HepG2 (cell line): ENCODE data around the gene ESAM. TPM values are rescaled to one million over a fixed set of nuclear protein-coding genes. Genes with fewer than 3 reads are reported as not detected.

Experiments used
- ATF5 ChIP-seq: sonication (generic); formaldehyde crosslinking; IDR thresholded peaks from 2 replicates; pipeline ENCODE4 v1.4.0; 2020; ENCODE audit warnings: mild to moderate bottlenecking, low read depth, missing genetic modification reagents
- CHD2 ChIP-seq: IDR thresholded peaks from 2 replicates; pipeline ENCODE4 v1.6.1; 2011; ENCODE audit warnings: low read depth, low read length, improper control_type of control experiment
- FIP1L1 ChIP-seq: fragments of 200-400 bp; formaldehyde crosslinking; IDR thresholded peaks from 2 replicates; pipeline ENCODE4 v1.6.1; 2018; ENCODE audit warnings: low read depth, mild to moderate bottlenecking, low read length, moderate library complexity, borderline replicate concordance; ENCODE audit not compliant: insufficient read depth
- FOXA1 ChIP-seq, 2 experiments: fragments of 450-650 bp in 1 of 2; sonication (generic) in 1 of 2; formaldehyde crosslinking in 1 of 2; IDR thresholded peaks; 2 replicates each; pipeline versions ENCODE4 v1.4.0 to v1.6.1; 2016 to 2020; ENCODE audit warnings: missing genetic modification reagents in 1 of 2
- HES4 ChIP-seq: sonication (generic); formaldehyde crosslinking; IDR thresholded peaks from 2 replicates; pipeline ENCODE4 v1.9.0; 2021; ENCODE audit warnings: mild to moderate bottlenecking, missing genetic modification reagents, borderline replicate concordance
- HOXA9 ChIP-seq: sonication (generic); formaldehyde crosslinking; IDR thresholded peaks from 2 replicates; pipeline ENCODE4 v1.8.1; 2022; ENCODE audit warnings: missing genetic modification reagents, mild to moderate bottlenecking, moderate library complexity, borderline replicate concordance
- MAFG ChIP-seq: sonication (generic); formaldehyde crosslinking; IDR thresholded peaks from 2 replicates; pipeline ENCODE4 v1.5.1; 2020; ENCODE audit warnings: mild to moderate bottlenecking, missing genetic modification reagents
- NFIC ChIP-seq: IDR thresholded peaks from 2 replicates; pipeline ENCODE4 v1.6.1; 2012; ENCODE audit warnings: mild to moderate bottlenecking, low read length, inconsistent platforms
- PCBP2 ChIP-seq: fragments of 200-400 bp; formaldehyde crosslinking; optimal IDR thresholded peaks from 2 replicates; pipeline ENCODE3; 2018; ENCODE audit warnings: low read length, low read depth; ENCODE audit not compliant: poor library complexity, severe bottlenecking
- POGZ ChIP-seq: sonication (generic); formaldehyde crosslinking; IDR thresholded peaks from 2 replicates; pipeline ENCODE4 v1.4.0; 2020; ENCODE audit warnings: mild to moderate bottlenecking, missing genetic modification reagents
- RFXAP ChIP-seq: sonication (generic); formaldehyde crosslinking; IDR thresholded peaks from 2 replicates; pipeline ENCODE4 v1.4.0; 2020; ENCODE audit warnings: missing genetic modification reagents, borderline replicate concordance
- SRF ChIP-seq: IDR thresholded peaks from 2 replicates; pipeline ENCODE4 v1.6.1; 2011; ENCODE audit warnings: mild to moderate bottlenecking, low read depth, low read length, moderate library complexity
- STAT5B ChIP-seq: sonication (generic); formaldehyde crosslinking; IDR thresholded peaks from 2 replicates; pipeline ENCODE4 v1.4.0; 2020; ENCODE audit warnings: missing genetic modification reagents
- TOPORS ChIP-seq: sonication (generic); formaldehyde crosslinking; IDR thresholded peaks from 2 replicates; pipeline ENCODE4 v1.8.0; 2023; ENCODE audit warnings: mild to moderate bottlenecking, missing genetic modification reagents
- TRIM22 ChIP-seq: fragments of 450-650 bp; IDR thresholded peaks from 2 replicates; pipeline ENCODE4 v1.6.1; 2017
- TRIM24 ChIP-seq: sonication (generic); formaldehyde crosslinking; IDR thresholded peaks from 2 replicates; pipeline ENCODE4 v1.8.0; 2022; ENCODE audit warnings: mild to moderate bottlenecking, missing genetic modification reagents
- YEATS4 ChIP-seq: sonication (generic); formaldehyde crosslinking; IDR thresholded peaks from 2 replicates; pipeline ENCODE4 v1.4.0; 2020; ENCODE audit warnings: missing genetic modification reagents, borderline replicate concordance
- ZNF12 ChIP-seq: sonication (generic); formaldehyde crosslinking; IDR thresholded peaks from 2 replicates; pipeline ENCODE4 v1.5.0; 2020; ENCODE audit warnings: missing genetic modification reagents
- ZNF17 ChIP-seq: sonication (generic); formaldehyde crosslinking; IDR thresholded peaks from 2 replicates; pipeline ENCODE4 v1.5.0; 2020; ENCODE audit warnings: mild to moderate bottlenecking, missing genetic modification reagents
- ZNF44 ChIP-seq: sonication (generic); formaldehyde crosslinking; IDR thresholded peaks from 2 replicates; pipeline ENCODE4 v1.5.1; 2020; ENCODE audit warnings: mild to moderate bottlenecking, missing genetic modification reagents
- ZNF644 ChIP-seq: IDR thresholded peaks from 2 replicates; pipeline ENCODE4 v1.6.1; 2016; ENCODE audit warnings: low read depth
- polyA plus RNA-seq, 8 experiments: library from polyadenylated mRNA; depleted of rRNA in 3 of 8; stranded (reverse) in 7 of 8; unstranded in 1 of 8; fragments of >200 nt; fragmentation: Illumina TruSeq in 4 of 8; extraction: Trizol in 4 of 8; gene quantifications; 2 replicates each; pipeline versions ENCODE4 v1.2.1 to v1.2.3, GENCODE V29; 2011 to 2016; ENCODE audit warnings: low read depth in 4 of 8, missing spikeins in 1 of 8, mixed read lengths in 1 of 8; ENCODE audit not compliant: insufficient read depth in 1 of 8
- total RNA-seq, 5 experiments: library from RNA; depleted of rRNA; stranded (reverse); fragments of >200 nt; fragmentation: Illumina TruSeq; extraction: Trizol; gene quantifications; 2 replicates each; pipeline ENCODE4 v1.2.3, GENCODE V29; 2016; ENCODE audit warnings: low read depth in 1 of 5
- TF ChIP-seq, protein P1 (sequence below): sonication (generic); formaldehyde crosslinking; IDR thresholded peaks from 2 replicates; pipeline ENCODE4 v1.9.0; 2022; ENCODE audit warnings: missing genetic modification reagents, mild to moderate bottlenecking, borderline replicate concordance
- TF ChIP-seq, protein P2 (sequence below): sonication (generic); formaldehyde crosslinking; IDR thresholded peaks from 2 replicates; pipeline ENCODE4 v1.8.0; 2022; ENCODE audit warnings: missing genetic modification reagents, mild to moderate bottlenecking, inconsistent platforms, borderline replicate concordance
- TF ChIP-seq, protein P3 (sequence below): sonication (generic); formaldehyde crosslinking; IDR thresholded peaks from 2 replicates; pipeline ENCODE4 v1.5.1; 2020; ENCODE audit warnings: missing genetic modification reagents, mild to moderate bottlenecking, borderline replicate concordance

Gene ESAM
- total and polyA plus RNA-seq, 2 of the 13 experiments (the other 11 are each of a cell fraction or from before 2014, with no cell fraction given): 1.2 to 6.8 TPM

DNA sequence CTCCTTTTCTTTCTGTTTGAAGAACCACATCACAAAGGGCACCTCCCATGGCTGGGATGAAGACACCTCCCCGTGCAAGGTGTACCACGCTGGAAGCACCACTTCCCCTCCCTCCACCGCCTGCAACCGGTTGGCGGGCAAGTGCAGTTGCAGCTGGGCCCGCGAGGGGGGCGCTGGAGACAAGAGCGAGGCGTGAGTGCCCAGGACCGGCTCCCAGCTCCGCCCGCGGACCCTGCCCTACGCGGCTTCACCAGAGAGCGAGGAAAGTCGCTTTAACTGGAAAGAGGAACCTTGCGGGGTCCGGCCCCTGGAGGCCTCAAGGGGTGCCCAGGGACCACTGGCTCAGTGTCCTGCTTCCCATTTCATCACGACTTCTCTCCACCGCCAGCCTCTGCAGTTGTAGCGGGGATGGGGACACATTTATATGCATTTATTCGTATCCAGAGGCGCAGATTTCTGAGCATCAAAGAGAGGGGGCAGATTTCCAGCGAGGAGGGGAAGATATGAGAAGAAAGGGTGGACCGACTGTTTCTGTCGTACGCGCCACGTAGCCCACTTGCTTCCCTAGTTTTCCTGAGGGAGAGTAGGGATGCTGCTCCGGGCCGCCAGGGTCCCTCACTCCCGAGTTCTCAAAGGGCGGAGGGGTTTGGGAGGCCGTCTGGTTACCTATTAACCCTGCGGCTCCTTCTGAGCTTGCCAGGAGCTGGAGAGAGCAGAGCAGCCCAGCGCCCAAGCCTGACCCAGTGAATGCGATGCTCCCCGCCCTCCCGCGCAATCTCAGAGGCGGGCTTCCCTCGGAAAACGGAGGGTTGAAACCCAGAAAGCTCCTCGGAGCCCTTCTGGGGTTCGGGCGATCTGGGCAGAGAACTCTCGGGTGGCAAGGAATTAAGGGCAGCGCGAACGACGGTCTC lies 3.5 kb downstream of the ESAM start (continued):
- TF ChIP-seq ATF5 (no peak), HOXA9 (no peak), FIP1L1 (no peak), NFIC (no peak), ZNF644 (CRISPR knock-in tag) (0 out of 2 replicates have a peak, but pooled peaks have one; percentile 31), FOXA1 (IDR thresholded peaks at IDR 0.05) (no peak), FOXA1 (CRISPR knock-in tag; IDR thresholded peaks at IDR 0.05) (no peak), ZNF12 (no peak), TRIM22 (no peak), YEATS4 (peak; percentile 25; the same call in 1 of the 2 replicates), CHD2 (no peak), MAFG (CRISPR knock-in tag) (no peak), TOPORS (CRISPR knock-in tag) (no peak), POGZ (no peak; the same call in none of the 2 replicates), SRF (no peak), ZNF17 (no peak), PCBP2 (no peak), ZNF44 (peak; percentile 76; the same call in 1 of the 2 replicates), STAT5B (CRISPR knock-in tag) (0 out of 2 replicates have a peak, but pooled peaks have one; percentile 33), TRIM24 (CRISPR knock-in tag) (no peak), HES4 (no peak), RFXAP (CRISPR knock-in tag) (no peak)
- TF ChIP-seq, protein P1, sequence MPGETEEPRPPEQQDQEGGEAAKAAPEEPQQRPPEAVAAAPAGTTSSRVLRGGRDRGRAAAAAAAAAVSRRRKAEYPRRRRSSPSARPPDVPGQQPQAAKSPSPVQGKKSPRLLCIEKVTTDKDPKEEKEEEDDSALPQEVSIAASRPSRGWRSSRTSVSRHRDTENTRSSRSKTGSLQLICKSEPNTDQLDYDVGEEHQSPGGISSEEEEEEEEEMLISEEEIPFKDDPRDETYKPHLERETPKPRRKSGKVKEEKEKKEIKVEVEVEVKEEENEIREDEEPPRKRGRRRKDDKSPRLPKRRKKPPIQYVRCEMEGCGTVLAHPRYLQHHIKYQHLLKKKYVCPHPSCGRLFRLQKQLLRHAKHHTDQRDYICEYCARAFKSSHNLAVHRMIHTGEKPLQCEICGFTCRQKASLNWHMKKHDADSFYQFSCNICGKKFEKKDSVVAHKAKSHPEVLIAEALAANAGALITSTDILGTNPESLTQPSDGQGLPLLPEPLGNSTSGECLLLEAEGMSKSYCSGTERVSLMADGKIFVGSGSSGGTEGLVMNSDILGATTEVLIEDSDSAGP (CRISPR knock-in tag): peak; percentile 58; the same call in 1 of the 2 replicates
- TF ChIP-seq, protein P2, sequence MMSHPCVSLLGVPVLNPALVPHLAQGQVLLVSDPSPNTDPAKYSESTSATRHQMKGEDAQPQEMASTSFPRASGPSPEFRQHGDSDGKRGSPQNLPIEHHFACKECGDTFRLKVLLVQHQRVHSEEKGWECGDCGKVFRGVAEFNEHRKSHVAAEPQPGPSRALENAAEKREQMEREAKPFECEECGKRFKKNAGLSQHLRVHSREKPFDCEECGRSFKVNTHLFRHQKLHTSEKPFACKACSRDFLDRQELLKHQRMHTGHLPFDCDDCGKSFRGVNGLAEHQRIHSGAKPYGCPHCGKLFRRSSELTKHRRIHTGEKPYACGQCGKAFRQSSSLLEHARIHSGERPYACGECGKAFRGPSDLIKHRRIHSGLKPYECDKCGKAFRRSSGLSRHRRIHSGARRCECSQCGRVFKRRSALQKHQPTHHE (CRISPR knock-in tag): no peak
- TF ChIP-seq, protein P3, sequence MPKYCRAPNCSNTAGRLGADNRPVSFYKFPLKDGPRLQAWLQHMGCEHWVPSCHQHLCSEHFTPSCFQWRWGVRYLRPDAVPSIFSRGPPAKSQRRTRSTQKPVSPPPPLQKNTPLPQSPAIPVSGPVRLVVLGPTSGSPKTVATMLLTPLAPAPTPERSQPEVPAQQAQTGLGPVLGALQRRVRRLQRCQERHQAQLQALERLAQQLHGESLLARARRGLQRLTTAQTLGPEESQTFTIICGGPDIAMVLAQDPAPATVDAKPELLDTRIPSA (CRISPR knock-in tag): no peak
